ENCODE measurements around the gene TNFRSF13B. TPM values are rescaled to one million over a fixed set of nuclear protein-coding genes. Genes with fewer than 3 reads are reported as not detected.
A peak's percentile ranks its signal among the peaks of the same experiment; 100 is the strongest.

Gene TNFRSF13B
- total RNA-seq, 1 donor from 2014 or later: 342 TPM

GRCh38 chr17:16935241-16935663 is 36.7 kb downstream of the TNFRSF13B start:
- H3K27ac Mint-ChIP-seq: peak overlapping the region; percentile 66
- H3K4me3 Mint-ChIP-seq: no peak overlapping the region
- ChIA-PET CTCF (interaction anchor here (1.8 kb wide), 1 partner anchor 57 kb away, joined by 7 read pairs; no protein-coding TSS in a partner anchor), POLR2A (interaction anchor here (0.9 to 1.2 kb wide), 3 partner anchors 53 to 55 kb away, joined by 3 to 5 read pairs (median 4); no protein-coding TSS in a partner anchor)
- peaks cover 50% of the 10 kb centered on the region for H3K36me3 Mint-ChIP-seq (ENCODE audit: low read depth)
- H3K27me3 Mint-ChIP-seq: no peaks in the 10 kb centered on the region
- DNase-seq (no peak), ATAC-seq (ENCODE audit: low read depth) (peak; percentile 56)
- intact Hi-C loops (cut with micrococcal nuclease): no loop called here
- TF ChIP-seq, protein P1, sequence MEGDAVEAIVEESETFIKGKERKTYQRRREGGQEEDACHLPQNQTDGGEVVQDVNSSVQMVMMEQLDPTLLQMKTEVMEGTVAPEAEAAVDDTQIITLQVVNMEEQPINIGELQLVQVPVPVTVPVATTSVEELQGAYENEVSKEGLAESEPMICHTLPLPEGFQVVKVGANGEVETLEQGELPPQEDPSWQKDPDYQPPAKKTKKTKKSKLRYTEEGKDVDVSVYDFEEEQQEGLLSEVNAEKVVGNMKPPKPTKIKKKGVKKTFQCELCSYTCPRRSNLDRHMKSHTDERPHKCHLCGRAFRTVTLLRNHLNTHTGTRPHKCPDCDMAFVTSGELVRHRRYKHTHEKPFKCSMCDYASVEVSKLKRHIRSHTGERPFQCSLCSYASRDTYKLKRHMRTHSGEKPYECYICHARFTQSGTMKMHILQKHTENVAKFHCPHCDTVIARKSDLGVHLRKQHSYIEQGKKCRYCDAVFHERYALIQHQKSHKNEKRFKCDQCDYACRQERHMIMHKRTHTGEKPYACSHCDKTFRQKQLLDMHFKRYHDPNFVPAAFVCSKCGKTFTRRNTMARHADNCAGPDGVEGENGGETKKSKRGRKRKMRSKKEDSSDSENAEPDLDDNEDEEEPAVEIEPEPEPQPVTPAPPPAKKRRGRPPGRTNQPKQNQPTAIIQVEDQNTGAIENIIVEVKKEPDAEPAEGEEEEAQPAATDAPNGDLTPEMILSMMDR (IDR thresholded peaks at IDR 0.05): no peak
- no peaks in the 10 kb centered on the region for H3K9me3 Mint-ChIP-seq
- H3K4me1 Mint-ChIP-seq: peaks cover 16% of the 10 kb centered on the region

DNA sequence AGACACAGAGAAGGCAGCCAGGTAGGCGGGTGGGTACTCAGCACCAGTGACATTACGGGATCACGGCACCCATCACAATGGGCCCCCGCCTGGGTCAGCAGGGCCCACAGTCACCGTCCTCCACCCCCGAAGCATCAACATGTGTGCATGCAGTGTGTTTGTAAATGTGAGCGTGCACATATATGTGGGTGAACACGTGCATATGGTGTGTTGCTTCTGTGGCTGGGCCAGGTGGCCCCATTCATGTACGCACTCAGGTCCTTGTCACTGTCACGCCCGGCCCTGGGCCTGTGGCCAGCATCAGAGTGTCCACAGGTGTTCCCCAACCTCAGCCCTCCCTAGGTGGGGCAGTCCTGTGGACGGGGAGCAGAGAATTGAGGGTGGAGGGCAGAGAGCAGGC is 37.1 kb downstream of the TNFRSF13B start:
- POLR2A ChIA-PET: interaction anchor here (0.9 to 1.2 kb wide), 2 partner anchors 53 to 56 kb away, joined by 3 to 4 read pairs; no protein-coding TSS in a partner anchor
- peaks cover 16% of the 10 kb centered on the region for H3K4me1 Mint-ChIP-seq
- intact Hi-C loops (cut with micrococcal nuclease): no loop called here
- TF ChIP-seq, protein P1 (IDR thresholded peaks at IDR 0.05): no peak
- peak; percentile 9 for ATAC-seq (ENCODE audit: low read depth)
- no peak overlapping the region for H3K4me3 Mint-ChIP-seq
- no peak for DNase-seq
- peak overlapping the region; percentile 66 for H3K27ac Mint-ChIP-seq
- peaks cover 48% of the 10 kb centered on the region for H3K36me3 Mint-ChIP-seq (ENCODE audit: low read depth)
- no peaks in the 10 kb centered on the region for H3K9me3 Mint-ChIP-seq
- CTCF ChIA-PET: no interaction called here
- H3K27me3 Mint-ChIP-seq: no peaks in the 10 kb centered on the region

- TF ChIP-seq, protein P1 (IDR thresholded peaks at IDR 0.05): no peak
- peaks cover 48% of the 10 kb centered on the region for H3K36me3 Mint-ChIP-seq (ENCODE audit: low read depth)
- DNase-seq (no peak), ATAC-seq (ENCODE audit: low read depth) (no peak)
- H3K4me3 Mint-ChIP-seq: no peak overlapping the region
- POLR2A ChIA-PET: interaction anchor here (0.9 to 1.2 kb wide), 2 partner anchors 54 to 56 kb away, joined by 3 to 4 read pairs; no protein-coding TSS in a partner anchor
- no peaks in the 10 kb centered on the region for H3K9me3 Mint-ChIP-seq
- peaks cover 16% of the 10 kb centered on the region for H3K4me1 Mint-ChIP-seq
- no peaks in the 10 kb centered on the region for H3K27me3 Mint-ChIP-seq
- CTCF ChIA-PET: no interaction called here
- H3K27ac Mint-ChIP-seq: peak overlapping the region; percentile 59
- intact Hi-C loops (cut with micrococcal nuclease): no loop called here
Measured at GRCh38 chr17:16934133-16934795, 37.7 kb downstream of the TNFRSF13B start.

DNA sequence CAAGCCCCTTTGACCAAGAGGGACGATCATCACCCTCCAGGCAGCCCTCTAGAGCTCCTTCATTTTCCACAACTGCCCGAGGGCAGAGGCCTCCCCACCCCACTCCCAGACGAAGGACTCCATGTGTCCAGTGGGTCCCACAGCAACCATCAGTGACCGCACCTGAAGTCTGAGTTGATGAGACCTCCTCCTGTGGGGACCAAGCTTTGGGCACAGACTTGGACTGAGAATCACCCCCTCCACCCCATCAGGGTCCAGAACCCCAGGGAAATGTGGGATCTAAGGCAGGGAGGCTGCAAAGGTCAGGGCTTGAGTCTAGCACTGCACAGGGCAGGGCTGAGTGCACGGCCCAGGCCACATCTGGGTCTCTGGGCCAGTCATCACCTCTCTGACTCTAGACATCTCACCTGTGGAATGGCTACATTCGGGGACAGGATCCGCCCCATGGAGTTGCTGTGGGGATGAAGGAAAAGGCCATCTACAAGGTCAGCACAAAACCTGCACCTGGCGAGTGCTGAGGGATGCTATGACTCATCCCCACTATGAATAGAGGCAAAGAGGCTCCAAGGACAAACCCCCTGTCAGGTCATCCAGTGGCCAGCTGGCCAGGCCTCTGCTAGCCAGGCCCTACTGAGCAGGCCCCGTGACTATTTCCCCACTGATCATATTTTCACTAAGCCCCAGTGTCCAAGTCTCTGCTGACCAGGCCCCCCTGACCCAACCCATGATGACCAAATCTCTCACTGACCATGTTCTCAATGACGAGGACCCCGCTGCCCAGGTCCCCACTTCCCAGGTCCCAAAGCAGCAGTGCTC is 38.4 kb downstream of the TNFRSF13B start:
- H3K27ac Mint-ChIP-seq: peak overlapping the region; percentile 59
- POLR2A ChIA-PET: no interaction called here
- ATAC-seq (ENCODE audit: low read depth) (no peak), DNase-seq (no peak)
- CTCF ChIA-PET: interaction anchor here (0.6 kb wide), 1 partner anchor 57 kb away, joined by 3 read pairs; no protein-coding TSS in a partner anchor
- H3K27me3 Mint-ChIP-seq: no peaks in the 10 kb centered on the region
- peaks cover 9% of the 10 kb centered on the region for H3K4me1 Mint-ChIP-seq
- no peaks in the 10 kb centered on the region for H3K9me3 Mint-ChIP-seq
- no peak overlapping the region for H3K4me3 Mint-ChIP-seq
- TF ChIP-seq, protein P1 (IDR thresholded peaks at IDR 0.05): no peak
- H3K36me3 Mint-ChIP-seq (ENCODE audit: low read depth): peaks cover 46% of the 10 kb centered on the region
- intact Hi-C loops (cut with micrococcal nuclease): no loop called here

DNA sequence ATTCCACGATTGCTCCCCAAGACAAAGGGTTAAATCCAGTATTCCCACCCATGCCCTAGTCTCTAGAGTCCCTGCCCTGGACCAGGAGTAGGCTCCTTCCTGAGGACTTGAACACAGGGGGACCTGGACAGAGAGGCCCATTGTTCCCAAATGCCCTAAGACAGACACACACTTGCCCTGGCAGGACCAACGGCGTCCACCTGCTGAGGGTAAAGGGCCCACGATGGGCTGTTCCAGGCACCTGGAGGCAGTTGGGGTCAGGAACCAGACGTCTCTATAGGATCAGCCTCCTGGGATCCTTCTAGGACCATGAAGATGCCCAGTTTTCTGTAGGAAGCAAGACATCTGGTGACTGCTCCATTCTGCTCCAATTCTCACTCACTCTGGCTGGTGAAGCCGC is 39.3 kb downstream of the TNFRSF13B start:
- DNase-seq (no peak), ATAC-seq (ENCODE audit: low read depth) (no peak)
- ChIA-PET POLR2A (interaction anchor here (0.9 kb wide), 1 partner anchor 17 kb away, joined by 5 read pairs; no protein-coding TSS in a partner anchor), CTCF (no interaction called here)
- TF ChIP-seq, protein P1 (IDR thresholded peaks at IDR 0.05): no peak
- Mint-ChIP-seq H3K4me3 (no peak overlapping the region), H3K9me3 (no peaks in the 10 kb centered on the region), H3K27me3 (no peaks in the 10 kb centered on the region), H3K36me3 (ENCODE audit: low read depth) (peaks cover 40% of the 10 kb centered on the region), H3K4me1 (peaks cover 11% of the 10 kb centered on the region), H3K27ac (no peak overlapping the region)
- intact Hi-C loops (cut with micrococcal nuclease): no loop called here
